Nucleus accumbens (tissue), 56 donors: Measurements from ENCODE around the gene LRRC8C.

Source experiments
- DNase-seq, 56 donors: peaks; one replicate each; lab custom pipeline; 2025; lab: John Stamatoyannopoulos, UW

LRRC8C gene

DNA sequence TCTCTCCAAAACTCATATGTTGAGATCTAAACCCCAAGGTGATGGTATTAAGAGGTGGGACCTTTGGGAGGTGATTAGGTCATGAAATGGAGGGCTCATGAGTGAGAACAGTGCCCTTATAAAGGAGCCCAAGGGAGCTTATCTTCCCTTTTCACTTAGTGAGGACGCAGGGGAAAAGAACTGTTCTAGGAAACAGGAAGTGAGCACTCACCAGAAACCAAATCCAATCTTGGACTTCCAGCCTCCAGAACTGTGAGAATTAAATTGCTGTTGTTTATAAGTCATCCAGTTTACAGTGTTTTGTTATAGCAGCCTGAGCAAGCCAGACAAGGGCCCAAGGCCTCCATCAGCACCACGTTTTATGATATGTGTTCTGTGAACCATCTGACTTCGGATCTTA is 127.6 kb downstream of the LRRC8C start:
- DNase-seq = peak in 1 of 56 donors; percentile 2

DNA sequence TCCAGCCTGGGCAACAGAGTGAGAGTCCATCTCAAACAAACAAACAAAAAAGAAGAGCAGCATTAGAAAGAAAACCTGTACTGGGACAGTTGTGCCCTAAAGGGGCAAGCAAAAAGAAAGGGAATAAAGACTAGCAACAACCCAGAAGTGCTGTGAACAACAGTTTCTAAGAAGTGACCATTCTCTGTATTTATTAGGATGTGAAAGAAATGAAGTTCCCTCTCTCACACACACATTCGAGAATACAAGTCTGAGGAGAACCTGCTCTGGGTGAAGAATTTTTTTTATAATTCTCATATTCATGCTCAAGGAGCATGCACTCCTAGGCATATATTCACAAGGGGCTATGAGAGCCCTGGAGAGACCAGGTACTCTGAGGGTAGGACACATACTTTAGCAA is 128.4 kb downstream of the LRRC8C start:
- no peak for DNase-seq

DNA sequence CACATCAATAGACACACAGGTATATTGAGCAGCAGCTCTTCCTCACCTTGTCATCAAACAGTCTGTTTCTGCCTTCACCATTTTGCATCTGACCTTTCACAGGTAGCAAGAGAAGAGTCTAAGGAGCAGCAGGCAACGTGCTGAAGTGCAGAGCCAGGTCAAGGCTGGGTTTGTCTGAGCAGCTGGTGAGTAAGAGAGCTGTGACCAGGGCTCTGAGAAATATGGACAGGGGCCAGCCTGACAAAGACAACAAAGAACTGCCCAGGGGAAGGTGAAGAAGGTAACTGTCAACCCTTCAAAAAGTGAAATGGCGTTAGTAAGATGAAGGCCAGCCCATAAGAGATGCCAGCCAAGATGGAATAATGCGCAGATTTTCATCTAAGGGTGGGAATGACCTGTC is 129.0 kb downstream of the LRRC8C start:
- no peak for DNase-seq

DNA sequence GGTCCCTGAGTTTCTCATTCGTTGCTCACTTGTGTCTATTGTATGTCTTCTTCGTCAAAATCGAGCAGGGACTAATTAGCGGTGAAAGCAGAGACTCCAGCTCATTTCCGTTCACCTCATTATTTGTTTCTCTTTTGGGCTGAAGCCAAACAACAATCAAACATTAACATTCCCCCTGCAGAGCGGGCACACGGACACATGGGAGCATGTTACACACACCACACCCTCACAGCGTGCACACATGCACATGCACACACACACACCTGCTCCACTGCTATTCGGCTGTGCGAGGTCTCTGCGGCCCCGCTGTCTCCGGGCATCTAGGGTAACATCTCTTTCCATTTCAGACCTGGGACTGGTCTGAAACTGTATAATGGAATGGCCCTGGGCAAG is 129.5 kb downstream of the LRRC8C start:
- DNase-seq = peak in 3 of 56 donors; percentile 17 to 64 (median 48)

DNA sequence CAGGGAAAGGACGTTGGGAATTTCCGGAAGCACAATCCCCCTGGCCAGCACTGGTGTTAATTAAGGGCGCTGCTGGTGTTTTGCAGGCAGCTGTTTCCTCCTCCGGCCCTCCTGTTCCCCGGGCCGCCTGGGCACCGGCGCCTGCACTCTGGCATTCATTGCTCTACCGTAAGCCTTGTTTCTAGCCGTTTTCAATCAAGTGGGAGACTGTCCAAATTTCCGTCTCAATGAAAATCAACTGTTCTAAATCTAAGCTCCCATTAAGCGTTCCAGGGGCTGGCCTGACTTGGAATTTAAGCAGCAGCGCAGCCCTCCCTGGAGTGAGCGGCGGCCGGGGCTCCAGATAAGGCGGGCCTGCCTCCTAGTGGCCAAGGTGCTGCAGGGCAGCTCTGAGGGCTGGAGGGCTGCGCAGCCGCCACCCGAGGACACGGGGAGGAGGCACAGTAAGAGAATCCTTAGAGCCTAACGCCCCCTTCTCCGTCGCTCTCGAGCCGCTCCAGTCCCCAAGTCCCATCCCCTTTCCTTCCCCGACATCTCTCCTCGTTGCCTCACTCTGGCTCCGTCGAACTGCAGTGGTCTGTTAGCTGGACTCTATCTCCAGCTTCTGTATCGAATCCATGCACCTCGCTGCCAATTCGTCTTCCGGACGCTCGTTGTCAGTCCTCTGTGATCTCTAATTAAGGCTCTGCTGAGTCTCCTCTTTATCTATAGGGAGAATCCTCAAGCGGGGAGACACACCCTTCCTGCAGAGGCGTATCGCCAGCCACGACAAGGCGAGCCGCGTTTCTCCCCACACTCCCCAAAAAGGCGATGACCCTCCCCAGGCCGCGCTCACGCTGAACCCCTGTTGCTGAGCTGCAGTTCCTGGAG is 130.1 kb downstream of the LRRC8C start:
- peak in 55 of 56 donors; percentile 12 to 91 (median 77) for DNase-seq

DNA sequence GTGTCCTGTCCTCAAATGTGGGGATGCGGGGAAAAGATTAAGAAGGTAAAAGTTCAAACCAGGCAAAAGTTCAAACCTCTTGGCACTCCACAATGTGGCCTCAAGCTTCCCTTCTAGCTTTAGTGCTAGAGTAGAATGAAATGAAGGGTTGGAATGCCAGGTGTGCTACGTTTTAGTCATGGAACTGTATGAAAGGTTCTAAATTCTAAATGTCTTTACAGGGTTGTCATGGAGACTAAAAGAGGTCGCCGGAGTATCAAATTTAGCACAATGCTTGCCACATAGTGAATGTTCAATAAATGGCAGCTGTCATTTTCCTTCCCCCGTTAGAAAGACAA is 130.7 kb downstream of the LRRC8C start:
- no peak for DNase-seq

DNA sequence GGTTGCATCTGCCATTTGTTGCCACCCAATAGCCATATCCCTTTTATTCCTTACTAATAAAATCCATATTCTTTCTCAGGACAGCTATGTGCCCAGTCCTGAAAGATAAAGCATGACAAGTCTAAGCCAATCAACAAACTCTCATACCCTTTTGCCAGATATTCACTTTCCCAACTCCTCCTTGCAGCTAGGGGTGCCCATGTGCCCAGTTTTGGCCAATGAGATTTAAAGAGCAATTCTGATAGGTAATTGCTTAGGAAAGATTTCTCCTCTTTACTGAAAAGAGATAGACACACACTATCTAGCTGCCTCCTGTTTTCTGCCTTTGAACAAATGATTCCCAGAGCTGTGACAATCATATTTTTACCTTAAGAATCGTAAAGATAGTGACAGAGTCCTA is 132.9 kb downstream of the LRRC8C start:
- DNase-seq = no peak

DNA sequence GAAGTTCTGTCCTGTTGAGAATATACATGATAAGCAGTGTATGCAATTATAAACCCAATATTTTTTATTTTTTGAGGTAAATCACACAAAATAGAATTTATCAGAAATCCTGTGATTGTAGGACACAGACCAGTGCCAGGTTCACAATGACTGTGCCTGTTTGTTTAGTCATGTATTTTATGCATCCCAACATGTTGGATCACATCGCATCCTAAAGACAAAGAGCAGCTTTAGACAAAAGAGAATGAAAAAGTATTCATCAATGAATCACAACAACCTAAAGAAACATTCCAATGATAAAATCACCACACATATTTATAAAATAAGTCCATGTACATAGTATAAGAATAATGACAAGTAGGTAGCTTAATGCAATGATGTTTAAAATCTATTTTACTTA is 134.7 kb downstream of the LRRC8C start:
- DNase-seq = no peak
